ENCODE measurements around the gene TINAGL1. TPM values are rescaled to one million over a fixed set of nuclear protein-coding genes. Genes with fewer than 3 reads are reported as not detected.

The TINAGL1 gene
- polyA plus RNA-seq, 4 donors, result 41.7 to 53.2 (median 43.1) TPM

GRCh38 chr1:31567956-31568570 lies 8.3 kb upstream of the TINAGL1 start:
- no peak for DNase-seq (ENCODE audit: low read depth in 4 of 4, low spot score in 2 of 4)

- DNase-seq (ENCODE audit: low read depth in 4 of 4, low spot score in 2 of 4), result no peak
Measured at GRCh38 chr1:31568895-31569595, 7.3 kb upstream of the TINAGL1 start.

- no peak for DNase-seq (ENCODE audit: low read depth in 4 of 4, low spot score in 2 of 4)
Measured at GRCh38 chr1:31569596-31570173, 6.6 kb upstream of the TINAGL1 start.

- DNase-seq (ENCODE audit: low read depth in 4 of 4, low spot score in 2 of 4), result no peak
Measured at GRCh38 chr1:31570228-31570627, 6.1 kb upstream of the TINAGL1 start.

- no peak for DNase-seq (ENCODE audit: low read depth in 4 of 4, low spot score in 2 of 4)
Measured at GRCh38 chr1:31570906-31571305, 5.4 kb upstream of the TINAGL1 start.

- DNase-seq (ENCODE audit: low read depth in 4 of 4, low spot score in 2 of 4), result no peak
Measured at GRCh38 chr1:31571340-31572295, 4.7 kb upstream of the TINAGL1 start.

- no peak for DNase-seq (ENCODE audit: low read depth in 4 of 4, low spot score in 2 of 4)
Measured at GRCh38 chr1:31572323-31573104, 3.8 kb upstream of the TINAGL1 start.

- DNase-seq (ENCODE audit: low read depth in 4 of 4, low spot score in 2 of 4), result no peak
Measured at GRCh38 chr1:31573261-31573660, 3.1 kb upstream of the TINAGL1 start.

GRCh38 chr1:31574749-31575368 lies 1.5 kb upstream of the TINAGL1 start:
- no peak for DNase-seq (ENCODE audit: low read depth in 4 of 4, low spot score in 2 of 4)

GRCh38 chr1:31575369-31576140 lies 760 bp upstream of the TINAGL1 start:
- no peak for DNase-seq (ENCODE audit: low read depth in 4 of 4, low spot score in 2 of 4)

- no peak for DNase-seq (ENCODE audit: low read depth in 4 of 4, low spot score in 2 of 4)
Measured at GRCh38 chr1:31576743-31577455, 584 bp downstream of the TINAGL1 start.

- no peak for DNase-seq (ENCODE audit: low read depth in 4 of 4, low spot score in 2 of 4)
Measured at GRCh38 chr1:31577515-31578192, 1.3 kb downstream of the TINAGL1 start.

- DNase-seq (ENCODE audit: low read depth in 4 of 4, low spot score in 2 of 4), result no peak
Measured at GRCh38 chr1:31579374-31579773, 3.1 kb downstream of the TINAGL1 start.

- no peak for DNase-seq (ENCODE audit: low read depth in 4 of 4, low spot score in 2 of 4)
Measured at GRCh38 chr1:31580513-31580870, 4.2 kb downstream of the TINAGL1 start.

- DNase-seq (ENCODE audit: low read depth in 4 of 4, low spot score in 2 of 4), result no peak
Measured at GRCh38 chr1:31580891-31581603, 4.7 kb downstream of the TINAGL1 start.

- DNase-seq (ENCODE audit: low read depth in 4 of 4, low spot score in 2 of 4), result no peak
Measured at GRCh38 chr1:31581821-31582810, 5.8 kb downstream of the TINAGL1 start.
